HCT116 (cell line): Measurements from ENCODE around the gene HAPSTR1. TPM values are rescaled to one million over a fixed set of nuclear protein-coding genes. Genes with fewer than 3 reads are reported as not detected.

Source experiments
- ATAC-seq: fragments of 200-7000 bp; cut with Tn5 transposase; 2 replicates; pipeline ENCODE4 v1.9.1; 2020; ENCODE audit warnings: mild to moderate bottlenecking, moderate library complexity
- BruUV-seq: library from RNA; stranded (reverse); fragments of 400-500 nt; replicated peaks from 2 replicates; lab custom pipeline; 2021; lab: Mats Ljungman, UMichigan
- CTCF ChIA-PET: fragments of 300-600 bp; sonication (Branson Sonifier 250); formaldehyde crosslinking; loops from one replicate; lab custom pipeline; 2021; ENCODE audit warnings: antibody characterized with exemption; lab: Charles Lee
- POLR2A ChIA-PET: fragments of 300-600, 350-600 bp; sonication (Branson Sonifier 250); formaldehyde crosslinking; loops from one replicate; lab custom pipeline; 2021; ENCODE audit warnings: antibody characterized with exemption; lab: Charles Lee
- RAD21 ChIA-PET, 2 experiments: fragments of 300-600 bp; sonication (Branson Sonifier 250); formaldehyde crosslinking; loops; one replicate each; lab custom pipeline; 2023; ENCODE audit warnings: low total read pairs in 2 of 2; ENCODE audit not compliant: uncharacterized antibody in 2 of 2, unreplicated experiment in 2 of 2, low non-redundant PET in 1 of 2; lab: Charles Lee
- DNase-seq: peaks from one replicate; pipeline ENCODE4 v3.0.0-alpha.2; 2010; ENCODE audit warnings: low read depth, low spot score
- H2AFZ ChIP-seq: fragments of 200-600 bp; shearing (Covaris generic), sonication (generic); 2 replicates; pipeline ENCODE4 v1.6.1; 2017; ENCODE audit warnings: low read depth, mixed run types, mixed read lengths, antibody characterized with exemption, low read length; ENCODE audit not compliant: poor library complexity, severe bottlenecking
- H3K27ac ChIP-seq: 2 replicates; pipeline ENCODE4 v1.5.1; 2012; ENCODE audit warnings: low read depth, low read length
- H3K27me3 ChIP-seq: fragments of 200-600 bp; sonication (generic); 2 replicates; pipeline ENCODE4 v1.6.1; 2016; ENCODE audit warnings: mixed run types, low read length, mixed read lengths; ENCODE audit not compliant: insufficient read depth
- H3K36me3 ChIP-seq, 2 experiments: fragments of 200-500 bp in 1 of 2; fragments of 200-600 bp in 1 of 2; sonication (Bioruptor generic) in 1 of 2; sonication (generic) in 1 of 2; 2 replicates each; pipeline versions ENCODE4 v1.5.1 to v1.6.1; 2014 to 2016; ENCODE audit warnings: low read length in 2 of 2, inconsistent platforms in 1 of 2, mixed read lengths in 1 of 2, mixed run types in 1 of 2; ENCODE audit not compliant: insufficient read depth in 2 of 2, control insufficient read depth in 1 of 2
- H3K4me1 ChIP-seq, 2 experiments: fragments of 200-600 bp in 1 of 2; sonication (generic) in 1 of 2; 2 replicates each; pipeline versions ENCODE4 v1.5.1 to v1.6.1; 2012 to 2017; ENCODE audit warnings: low read length in 2 of 2, inconsistent platforms in 1 of 2, mild to moderate bottlenecking in 1 of 2, mixed read lengths in 1 of 2, mixed run types in 1 of 2, moderate library complexity in 1 of 2; ENCODE audit not compliant: insufficient read depth in 2 of 2, control insufficient read depth in 1 of 2
- H3K4me2 ChIP-seq: fragments of 200-600 bp; sonication (generic); 2 replicates; pipeline ENCODE4 v1.6.1; 2017; ENCODE audit warnings: mixed run types, low read length, mixed read lengths
- H3K4me3 ChIP-seq, 2 experiments: fragments of 200-600 bp in 1 of 2; sonication (generic) in 1 of 2; replicated peaks in 1 of 2; 2 replicates each; pipeline ENCODE4 v1.5.1; 2011 to 2016; ENCODE audit warnings: low read length in 2 of 2, control low read depth in 1 of 2, low read depth in 1 of 2, mild to moderate bottlenecking in 1 of 2, mixed read lengths in 1 of 2, mixed run types in 1 of 2
- H3K79me2 ChIP-seq: fragments of 200-600 bp; sonication (generic); 2 replicates; pipeline ENCODE4 v1.6.1; 2017; ENCODE audit warnings: mild to moderate bottlenecking, mixed run types, low read length, moderate library complexity, mixed read lengths; ENCODE audit not compliant: insufficient read depth
- H3K9ac ChIP-seq: fragments of 200-600 bp; sonication (generic); 2 replicates; pipeline ENCODE4 v1.6.1; 2016; ENCODE audit warnings: low read length, mixed read lengths
- H3K9me2 ChIP-seq: fragments of 200-600 bp; sonication (generic), shearing (Covaris generic); 2 replicates; pipeline ENCODE4 v1.6.1; 2017; ENCODE audit warnings: mixed run types, mild to moderate bottlenecking, moderate library complexity; ENCODE audit not compliant: insufficient read depth
- H3K9me3 ChIP-seq, 2 experiments: fragments of 200-500 bp in 1 of 2; fragments of 200-600 bp in 1 of 2; sonication (Bioruptor generic) in 1 of 2; sonication (generic) in 1 of 2; 2 replicates each; pipeline ENCODE4 v1.6.1; 2014 to 2017; ENCODE audit warnings: low read length in 2 of 2, mixed read lengths in 2 of 2, inconsistent platforms in 1 of 2, low read depth in 1 of 2, mild to moderate bottlenecking in 1 of 2, mixed run types in 1 of 2, moderate library complexity in 1 of 2; ENCODE audit not compliant: control insufficient read depth in 1 of 2, insufficient read depth in 1 of 2
- H4K20me1 ChIP-seq: fragments of 200-600 bp; sonication (generic), shearing (Covaris generic); 2 replicates; pipeline ENCODE4 v1.6.1; 2017; ENCODE audit warnings: mixed run types, mild to moderate bottlenecking, moderate library complexity; ENCODE audit not compliant: insufficient read depth
- CBX3 ChIP-seq: IDR thresholded peaks from 2 replicates; pipeline ENCODE4 v1.6.1; 2012; ENCODE audit warnings: low read depth
- CEBPB ChIP-seq: IDR thresholded peaks from 2 replicates; pipeline ENCODE4 v1.6.1; 2012; ENCODE audit warnings: low read depth
- EGR1 ChIP-seq: IDR thresholded peaks from 2 replicates; pipeline ENCODE4 v1.6.1; 2012; ENCODE audit warnings: low read depth
- ELF1 ChIP-seq: IDR thresholded peaks from 2 replicates; pipeline ENCODE4 v1.6.1; 2012; ENCODE audit warnings: low read depth, borderline replicate concordance
- EZH2phosphoT487 ChIP-seq: fragments of 200-600 bp; IDR thresholded peaks from 2 replicates; pipeline ENCODE4 v1.6.1; 2018; ENCODE audit warnings: antibody characterized with exemption, borderline replicate concordance
- FOSL1 ChIP-seq: IDR thresholded peaks from 2 replicates; pipeline ENCODE4 v1.6.1; 2012; ENCODE audit warnings: low read depth
- JUND ChIP-seq: IDR thresholded peaks from 2 replicates; pipeline ENCODE4 v1.6.1; 2012
- POLR2A ChIP-seq: IDR thresholded peaks from 2 replicates; pipeline ENCODE4 v1.7.0; 2011; ENCODE audit warnings: borderline replicate concordance; ENCODE audit not compliant: insufficient read depth, insufficient read length; ENCODE audit errors: extremely low read depth
- POLR2AphosphoS5 ChIP-seq: IDR thresholded peaks from 2 replicates; pipeline ENCODE4 v1.6.1; 2011; ENCODE audit warnings: mild to moderate bottlenecking, low read depth, low read length, moderate library complexity
- SIN3A ChIP-seq: IDR thresholded peaks from 2 replicates; pipeline ENCODE4 v1.6.1; 2012; ENCODE audit warnings: low read depth
- SP1 ChIP-seq: IDR thresholded peaks from 2 replicates; pipeline ENCODE4 v1.6.1; 2012; ENCODE audit warnings: low read depth
- SRF ChIP-seq: IDR thresholded peaks from 2 replicates; pipeline ENCODE4 v1.6.1; 2012; ENCODE audit warnings: low read depth
- TCF7L2 ChIP-seq: IDR thresholded peaks from 2 replicates; pipeline ENCODE4 v1.7.0; 2011; ENCODE audit warnings: borderline replicate concordance, inconsistent platforms; ENCODE audit not compliant: insufficient read depth, insufficient read length; ENCODE audit errors: extremely low read depth
- YY1 ChIP-seq: IDR thresholded peaks from 2 replicates; pipeline ENCODE4 v1.6.1; 2011; ENCODE audit warnings: low read length, low read depth, moderate library complexity, mild to moderate bottlenecking; ENCODE audit not compliant: insufficient replicate concordance; ENCODE audit errors: extremely low read depth
- ZNF274 ChIP-seq: fragments of 200-500 bp; sonication (Bioruptor generic); IDR thresholded peaks from 2 replicates; pipeline ENCODE4 v1.6.1; 2014; ENCODE audit warnings: mild to moderate bottlenecking, low read depth, low read length, inconsistent platforms
- intact Hi-C: fragments of 100-400 bp; cut with micrococcal nuclease; formaldehyde crosslinking; loops from 2 replicates; pipeline ENCODE4 v1.10.0; 2022
- total RNA-seq: library from RNA; stranded (reverse); gene quantifications from one replicate; pipeline ENCODE4 v1.2.1, GENCODE V29; 2021; ENCODE audit not compliant: unreplicated experiment
- TF ChIP-seq, protein P1 (sequence below): IDR thresholded peaks from 2 replicates; pipeline ENCODE4 v1.6.1; 2012
- TF ChIP-seq, protein P2 (sequence below): IDR thresholded peaks from 2 replicates; pipeline ENCODE4 v1.6.1; 2011; ENCODE audit warnings: mild to moderate bottlenecking, low read length, moderate library complexity; ENCODE audit not compliant: insufficient replicate concordance; ENCODE audit errors: extremely low read depth
- TF ChIP-seq, protein P3 (sequence below), 3 experiments: fragments of 200-600 bp in 1 of 3; sonication (generic) in 1 of 3; IDR thresholded peaks in 2 of 3; conservative IDR thresholded peaks in 1 of 3; 2 replicates each; pipeline ENCODE4 v1.5.1; 2012 to 2017; ENCODE audit warnings: low read depth in 2 of 3, low read length in 2 of 3, antibody characterized with exemption in 1 of 3, borderline replicate concordance in 1 of 3, control low read depth in 1 of 3, mild to moderate bottlenecking in 1 of 3, mixed read lengths in 1 of 3, mixed run types in 1 of 3, moderate library complexity in 1 of 3; ENCODE audit not compliant: insufficient read depth in 1 of 3
- TF ChIP-seq, protein P4 (sequence below): IDR thresholded peaks from 2 replicates; pipeline ENCODE4 v1.6.1; 2012

The HAPSTR1 gene
- total RNA-seq, 1 experiment from 2014 or later: 54.9 TPM

DNA sequence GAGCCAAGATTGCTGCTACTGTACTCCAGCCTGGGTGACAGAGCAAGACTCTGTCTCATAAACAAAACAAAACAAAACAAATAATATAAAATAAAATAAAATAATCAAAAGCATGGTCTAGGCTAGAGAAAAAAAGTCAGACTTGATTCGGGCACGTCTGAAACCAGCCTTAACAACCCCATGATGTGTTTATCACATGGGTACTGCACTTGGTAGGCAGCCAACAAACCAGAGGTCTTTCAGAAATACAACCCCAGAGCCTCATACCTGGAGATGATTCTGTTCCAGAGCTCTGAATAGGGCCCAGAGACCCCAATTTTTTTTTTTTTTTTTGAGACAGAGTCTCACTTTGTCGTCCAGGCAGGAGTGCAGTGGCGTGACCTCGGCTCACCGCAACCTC lies 9.6 kb upstream of the HAPSTR1 start (continued):
- TF ChIP-seq, protein P1, sequence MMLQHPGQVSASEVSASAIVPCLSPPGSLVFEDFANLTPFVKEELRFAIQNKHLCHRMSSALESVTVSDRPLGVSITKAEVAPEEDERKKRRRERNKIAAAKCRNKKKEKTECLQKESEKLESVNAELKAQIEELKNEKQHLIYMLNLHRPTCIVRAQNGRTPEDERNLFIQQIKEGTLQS: no peak
- TF ChIP-seq TCF7L2 (no peak), FOSL1 (no peak)
- TF ChIP-seq, protein P2, sequence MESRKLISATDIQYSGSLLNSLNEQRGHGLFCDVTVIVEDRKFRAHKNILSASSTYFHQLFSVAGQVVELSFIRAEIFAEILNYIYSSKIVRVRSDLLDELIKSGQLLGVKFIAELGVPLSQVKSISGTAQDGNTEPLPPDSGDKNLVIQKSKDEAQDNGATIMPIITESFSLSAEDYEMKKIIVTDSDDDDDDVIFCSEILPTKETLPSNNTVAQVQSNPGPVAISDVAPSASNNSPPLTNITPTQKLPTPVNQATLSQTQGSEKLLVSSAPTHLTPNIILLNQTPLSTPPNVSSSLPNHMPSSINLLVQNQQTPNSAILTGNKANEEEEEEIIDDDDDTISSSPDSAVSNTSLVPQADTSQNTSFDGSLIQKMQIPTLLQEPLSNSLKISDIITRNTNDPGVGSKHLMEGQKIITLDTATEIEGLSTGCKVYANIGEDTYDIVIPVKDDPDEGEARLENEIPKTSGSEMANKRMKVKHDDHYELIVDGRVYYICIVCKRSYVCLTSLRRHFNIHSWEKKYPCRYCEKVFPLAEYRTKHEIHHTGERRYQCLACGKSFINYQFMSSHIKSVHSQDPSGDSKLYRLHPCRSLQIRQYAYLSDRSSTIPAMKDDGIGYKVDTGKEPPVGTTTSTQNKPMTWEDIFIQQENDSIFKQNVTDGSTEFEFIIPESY: no peak

DNA sequence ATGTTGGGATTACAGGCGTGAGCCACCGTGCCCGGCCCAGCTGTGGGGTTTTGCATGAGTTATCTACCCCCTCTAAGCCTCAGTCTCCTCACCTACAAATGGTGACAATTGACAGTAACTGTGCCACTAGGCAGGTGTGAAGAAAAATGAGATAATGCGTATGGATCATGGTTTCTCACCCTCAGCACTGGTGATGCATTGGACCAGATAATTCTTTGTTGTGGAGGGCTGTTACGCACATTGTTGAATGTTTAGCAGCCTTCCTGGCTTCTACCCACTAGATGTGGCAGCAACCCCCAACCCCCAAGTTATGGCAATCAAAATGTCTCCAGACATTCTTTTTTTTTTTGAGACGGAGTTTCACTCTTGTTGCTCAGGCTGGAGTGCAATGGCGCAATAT lies 9.0 kb upstream of the HAPSTR1 start:
- ATAC-seq: no peak
- POLR2A ChIA-PET: interaction anchor here (8.0 kb wide), 1 partner anchor 7 kb away, joined by 183 read pairs; the partner anchor contains the start of gene HAPSTR1
- no peak for TF ChIP-seq SRF
- no peak for TF ChIP-seq ZNF274
- TF ChIP-seq, protein P3, sequence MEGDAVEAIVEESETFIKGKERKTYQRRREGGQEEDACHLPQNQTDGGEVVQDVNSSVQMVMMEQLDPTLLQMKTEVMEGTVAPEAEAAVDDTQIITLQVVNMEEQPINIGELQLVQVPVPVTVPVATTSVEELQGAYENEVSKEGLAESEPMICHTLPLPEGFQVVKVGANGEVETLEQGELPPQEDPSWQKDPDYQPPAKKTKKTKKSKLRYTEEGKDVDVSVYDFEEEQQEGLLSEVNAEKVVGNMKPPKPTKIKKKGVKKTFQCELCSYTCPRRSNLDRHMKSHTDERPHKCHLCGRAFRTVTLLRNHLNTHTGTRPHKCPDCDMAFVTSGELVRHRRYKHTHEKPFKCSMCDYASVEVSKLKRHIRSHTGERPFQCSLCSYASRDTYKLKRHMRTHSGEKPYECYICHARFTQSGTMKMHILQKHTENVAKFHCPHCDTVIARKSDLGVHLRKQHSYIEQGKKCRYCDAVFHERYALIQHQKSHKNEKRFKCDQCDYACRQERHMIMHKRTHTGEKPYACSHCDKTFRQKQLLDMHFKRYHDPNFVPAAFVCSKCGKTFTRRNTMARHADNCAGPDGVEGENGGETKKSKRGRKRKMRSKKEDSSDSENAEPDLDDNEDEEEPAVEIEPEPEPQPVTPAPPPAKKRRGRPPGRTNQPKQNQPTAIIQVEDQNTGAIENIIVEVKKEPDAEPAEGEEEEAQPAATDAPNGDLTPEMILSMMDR (IDR thresholded peaks at IDR 0.05 in 2 of 3, conservative IDR thresholded peaks at IDR 0.05 in 1 of 3; ENCODE audit: borderline replicate concordance in 1 of 3, insufficient read depth in 1 of 3, low read depth in 2 of 3, low read length in 2 of 3): no peak
- no peak for TF ChIP-seq TCF7L2
- TF ChIP-seq SP1: no peak
- TF ChIP-seq EGR1: no peak
- TF ChIP-seq POLR2A: no peak
- TF ChIP-seq, protein P4, sequence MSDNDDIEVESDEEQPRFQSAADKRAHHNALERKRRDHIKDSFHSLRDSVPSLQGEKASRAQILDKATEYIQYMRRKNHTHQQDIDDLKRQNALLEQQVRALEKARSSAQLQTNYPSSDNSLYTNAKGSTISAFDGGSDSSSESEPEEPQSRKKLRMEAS: no peak
- TF ChIP-seq YY1: no peak
- no peak for TF ChIP-seq JUND
- TF ChIP-seq, protein P1: no peak
- no peak for TF ChIP-seq ELF1
- no peak for TF ChIP-seq FOSL1
- TF ChIP-seq CBX3: no peak
- TF ChIP-seq EZH2phosphoT487: no peak
- TF ChIP-seq CEBPB: no peak
- TF ChIP-seq SIN3A: no peak
- TF ChIP-seq POLR2AphosphoS5: no peak
- TF ChIP-seq, protein P2: no peak

More for the DNA sequence above, 9.0 kb upstream of the HAPSTR1 start:
- Histone ChIP-seq H3K9ac (no peak overlapping the region), H3K79me2 (no peaks in the 10 kb centered on the region), H3K4me3 (no peak overlapping the region), H3K9me2 (no peaks in the 10 kb centered on the region), H4K20me1 (no peaks in the 10 kb centered on the region), H2AFZ (no peak overlapping the region), H3K4me2 (no peak overlapping the region), H3K36me3 (no peaks in the 10 kb centered on the region), H3K27me3 (no peaks in the 10 kb centered on the region), H3K9me3 (no peaks in the 10 kb centered on the region), H3K4me1 (peaks cover 16 to 35% of the 10 kb centered on the region in 2 experiments), H3K27ac (no peak overlapping the region)
- CTCF ChIA-PET: no interaction called here
- BruUV-seq: no TSS peak
- intact Hi-C loops: no loop called here
- RAD21 ChIA-PET: no interaction called here
- DNase-seq: no peak
